ENCODE results near the gene PATE1.

- no peak for TF ChIP-seq EZH2phosphoT487 (IDR thresholded peaks at IDR 0.05; ENCODE audit: borderline replicate concordance, low read length)
- TF ChIP-seq, protein P1, sequence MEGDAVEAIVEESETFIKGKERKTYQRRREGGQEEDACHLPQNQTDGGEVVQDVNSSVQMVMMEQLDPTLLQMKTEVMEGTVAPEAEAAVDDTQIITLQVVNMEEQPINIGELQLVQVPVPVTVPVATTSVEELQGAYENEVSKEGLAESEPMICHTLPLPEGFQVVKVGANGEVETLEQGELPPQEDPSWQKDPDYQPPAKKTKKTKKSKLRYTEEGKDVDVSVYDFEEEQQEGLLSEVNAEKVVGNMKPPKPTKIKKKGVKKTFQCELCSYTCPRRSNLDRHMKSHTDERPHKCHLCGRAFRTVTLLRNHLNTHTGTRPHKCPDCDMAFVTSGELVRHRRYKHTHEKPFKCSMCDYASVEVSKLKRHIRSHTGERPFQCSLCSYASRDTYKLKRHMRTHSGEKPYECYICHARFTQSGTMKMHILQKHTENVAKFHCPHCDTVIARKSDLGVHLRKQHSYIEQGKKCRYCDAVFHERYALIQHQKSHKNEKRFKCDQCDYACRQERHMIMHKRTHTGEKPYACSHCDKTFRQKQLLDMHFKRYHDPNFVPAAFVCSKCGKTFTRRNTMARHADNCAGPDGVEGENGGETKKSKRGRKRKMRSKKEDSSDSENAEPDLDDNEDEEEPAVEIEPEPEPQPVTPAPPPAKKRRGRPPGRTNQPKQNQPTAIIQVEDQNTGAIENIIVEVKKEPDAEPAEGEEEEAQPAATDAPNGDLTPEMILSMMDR (IDR thresholded peaks at IDR 0.05; ENCODE audit: low read depth, low read length, poor library complexity, severe bottlenecking): no peak
Measured at GRCh38 chr11:125701018-125701610, 45.0 kb upstream of the PATE1 start.
